Gastrocnemius medialis (tissue), 4 donors: ENCODE data around the gene CALN1.

ENCODE experiments used
- CTCF ChIP-seq, 5 experiments: fragments of 450-650 bp in 3 of 5; fragments of 200-600 bp in 2 of 5; sonication (generic) in 2 of 5; IDR thresholded peaks in 4 of 5; conservative IDR thresholded peaks in 1 of 5; 1 replicate in 4 of 5; 2 replicates in 1 of 5; pipeline ENCODE4 v1.5.1; 2016 to 2019; ENCODE audit warnings: antibody characterized with exemption in 5 of 5, mild to moderate bottlenecking in 3 of 5, moderate library complexity in 3 of 5
- POLR2A ChIP-seq, 2 donors: fragments of 450-650 bp; IDR thresholded peaks; one replicate each; pipeline ENCODE4 v1.6.1; 2017; ENCODE audit warnings: antibody characterized with exemption in 2 of 2, mild to moderate bottlenecking in 2 of 2, moderate library complexity in 2 of 2

- no peak for TF ChIP-seq CTCF (IDR thresholded peaks at IDR 0.05 in 4 of 5, conservative IDR thresholded peaks at IDR 0.05 in 1 of 5)
- TF ChIP-seq POLR2A (IDR thresholded peaks at IDR 0.05): no peak
Observed at GRCh38 chr7:72243329-72243728, 168.8 kb downstream of the CALN1 start.
